Liver (tissue), 3 donors: Measurements from ENCODE around the gene PTPN6.

ENCODE experiments used
- CTCF ChIP-seq: fragments of 150-350 bp; IDR thresholded peaks from 2 replicates; pipeline ENCODE4 v1.5.1; 2017; ENCODE audit warnings: improper control_type of control experiment, low read depth, low read length; ENCODE audit not compliant: missing input control
- JUND ChIP-seq, 2 donors: IDR thresholded peaks; 2 replicates each; pipeline ENCODE4 v1.6.1; 2016; ENCODE audit warnings: antibody characterized with exemption in 2 of 2
- RAD21 ChIP-seq, 2 donors: IDR thresholded peaks; 2 replicates each; pipeline ENCODE4 v1.6.1; 2016; ENCODE audit warnings: antibody characterized with exemption in 2 of 2, mild to moderate bottlenecking in 2 of 2
- RXRA ChIP-seq, 2 donors: IDR thresholded peaks; 2 replicates each; pipeline ENCODE4 v1.6.1; 2017 to 2018; ENCODE audit warnings: antibody characterized with exemption in 2 of 2, mild to moderate bottlenecking in 1 of 2
- SP1 ChIP-seq: IDR thresholded peaks from 2 replicates; pipeline ENCODE4 v1.6.1; 2018; ENCODE audit warnings: antibody characterized with exemption, mild to moderate bottlenecking
- YY1 ChIP-seq: IDR thresholded peaks from 2 replicates; pipeline ENCODE4 v1.6.1; 2016; ENCODE audit warnings: antibody characterized with exemption, mild to moderate bottlenecking
- TF ChIP-seq, protein P1 (sequence below): IDR thresholded peaks from 2 replicates; pipeline ENCODE4 v1.6.1; 2016; ENCODE audit warnings: antibody characterized with exemption, mild to moderate bottlenecking
- TF ChIP-seq, protein P2 (sequence below): IDR thresholded peaks from 2 replicates; pipeline ENCODE4 v1.6.1; 2016; ENCODE audit warnings: antibody characterized with exemption
- TF ChIP-seq, protein P3 (sequence below): IDR thresholded peaks from 2 replicates; pipeline ENCODE4 v1.6.1; 2016; ENCODE audit warnings: antibody characterized with exemption
- donor health status: healthy.
- donor health status: healthy.

DNA sequence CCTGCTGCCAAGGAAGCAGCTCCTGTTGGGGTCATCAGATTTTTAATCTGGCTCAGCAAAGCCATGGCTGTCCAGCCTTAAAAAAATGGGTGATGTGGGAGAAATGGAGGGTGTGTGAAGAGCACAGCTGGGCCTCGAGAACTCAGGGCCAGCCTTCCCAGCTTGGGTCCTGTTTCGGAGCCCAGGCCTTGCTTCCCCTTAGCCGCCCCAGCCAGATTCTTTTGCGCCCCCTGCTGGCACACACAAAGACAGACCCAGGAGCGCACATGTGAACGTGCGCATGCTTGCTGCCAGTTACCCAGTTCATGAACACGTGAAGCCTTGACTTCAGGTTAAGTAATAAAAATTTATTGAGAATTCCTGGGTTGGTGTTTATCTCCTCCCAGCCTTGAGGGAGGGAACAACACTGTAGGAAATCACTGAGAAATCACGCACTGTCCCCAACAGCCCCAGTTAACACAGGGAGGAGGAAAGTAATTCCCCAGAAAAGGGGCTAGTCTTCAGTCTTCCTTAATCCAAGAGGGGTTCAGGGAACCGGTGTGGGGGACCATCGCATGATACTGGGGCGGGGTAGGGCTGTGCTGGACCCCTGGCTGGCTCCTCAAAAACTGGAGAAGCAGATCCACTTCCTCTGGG lies 14.0 kb downstream of the PTPN6 start:
- TF ChIP-seq YY1, result peak; percentile 46
- TF ChIP-seq SP1, result no peak
- peak; percentile 94 for TF ChIP-seq CTCF
- TF ChIP-seq, protein P1, sequence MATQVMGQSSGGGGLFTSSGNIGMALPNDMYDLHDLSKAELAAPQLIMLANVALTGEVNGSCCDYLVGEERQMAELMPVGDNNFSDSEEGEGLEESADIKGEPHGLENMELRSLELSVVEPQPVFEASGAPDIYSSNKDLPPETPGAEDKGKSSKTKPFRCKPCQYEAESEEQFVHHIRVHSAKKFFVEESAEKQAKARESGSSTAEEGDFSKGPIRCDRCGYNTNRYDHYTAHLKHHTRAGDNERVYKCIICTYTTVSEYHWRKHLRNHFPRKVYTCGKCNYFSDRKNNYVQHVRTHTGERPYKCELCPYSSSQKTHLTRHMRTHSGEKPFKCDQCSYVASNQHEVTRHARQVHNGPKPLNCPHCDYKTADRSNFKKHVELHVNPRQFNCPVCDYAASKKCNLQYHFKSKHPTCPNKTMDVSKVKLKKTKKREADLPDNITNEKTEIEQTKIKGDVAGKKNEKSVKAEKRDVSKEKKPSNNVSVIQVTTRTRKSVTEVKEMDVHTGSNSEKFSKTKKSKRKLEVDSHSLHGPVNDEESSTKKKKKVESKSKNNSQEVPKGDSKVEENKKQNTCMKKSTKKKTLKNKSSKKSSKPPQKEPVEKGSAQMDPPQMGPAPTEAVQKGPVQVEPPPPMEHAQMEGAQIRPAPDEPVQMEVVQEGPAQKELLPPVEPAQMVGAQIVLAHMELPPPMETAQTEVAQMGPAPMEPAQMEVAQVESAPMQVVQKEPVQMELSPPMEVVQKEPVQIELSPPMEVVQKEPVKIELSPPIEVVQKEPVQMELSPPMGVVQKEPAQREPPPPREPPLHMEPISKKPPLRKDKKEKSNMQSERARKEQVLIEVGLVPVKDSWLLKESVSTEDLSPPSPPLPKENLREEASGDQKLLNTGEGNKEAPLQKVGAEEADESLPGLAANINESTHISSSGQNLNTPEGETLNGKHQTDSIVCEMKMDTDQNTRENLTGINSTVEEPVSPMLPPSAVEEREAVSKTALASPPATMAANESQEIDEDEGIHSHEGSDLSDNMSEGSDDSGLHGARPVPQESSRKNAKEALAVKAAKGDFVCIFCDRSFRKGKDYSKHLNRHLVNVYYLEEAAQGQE, result peak; percentile 30
- TF ChIP-seq, protein P2, sequence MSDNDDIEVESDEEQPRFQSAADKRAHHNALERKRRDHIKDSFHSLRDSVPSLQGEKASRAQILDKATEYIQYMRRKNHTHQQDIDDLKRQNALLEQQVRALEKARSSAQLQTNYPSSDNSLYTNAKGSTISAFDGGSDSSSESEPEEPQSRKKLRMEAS, result peak; percentile 89
- TF ChIP-seq, protein P3, sequence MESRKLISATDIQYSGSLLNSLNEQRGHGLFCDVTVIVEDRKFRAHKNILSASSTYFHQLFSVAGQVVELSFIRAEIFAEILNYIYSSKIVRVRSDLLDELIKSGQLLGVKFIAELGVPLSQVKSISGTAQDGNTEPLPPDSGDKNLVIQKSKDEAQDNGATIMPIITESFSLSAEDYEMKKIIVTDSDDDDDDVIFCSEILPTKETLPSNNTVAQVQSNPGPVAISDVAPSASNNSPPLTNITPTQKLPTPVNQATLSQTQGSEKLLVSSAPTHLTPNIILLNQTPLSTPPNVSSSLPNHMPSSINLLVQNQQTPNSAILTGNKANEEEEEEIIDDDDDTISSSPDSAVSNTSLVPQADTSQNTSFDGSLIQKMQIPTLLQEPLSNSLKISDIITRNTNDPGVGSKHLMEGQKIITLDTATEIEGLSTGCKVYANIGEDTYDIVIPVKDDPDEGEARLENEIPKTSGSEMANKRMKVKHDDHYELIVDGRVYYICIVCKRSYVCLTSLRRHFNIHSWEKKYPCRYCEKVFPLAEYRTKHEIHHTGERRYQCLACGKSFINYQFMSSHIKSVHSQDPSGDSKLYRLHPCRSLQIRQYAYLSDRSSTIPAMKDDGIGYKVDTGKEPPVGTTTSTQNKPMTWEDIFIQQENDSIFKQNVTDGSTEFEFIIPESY, result no peak
- peak; percentile 90 to 94 for TF ChIP-seq RAD21 (IDR thresholded peaks at IDR 0.05)
- no peak for TF ChIP-seq JUND (IDR thresholded peaks at IDR 0.05)
- peak; percentile 68 to 72 for TF ChIP-seq RXRA (IDR thresholded peaks at IDR 0.05)
